SKM-1 (cell line): ENCODE measurements around the gene MBNL1.
A peak's percentile ranks its signal among the peaks of the same experiment; 100 is the strongest.

Experiments
- DNase-seq: peaks from one replicate; lab custom pipeline; 2025; ENCODE audit not compliant: unreplicated experiment; lab: John Stamatoyannopoulos, UW

MBNL1 gene

DNA sequence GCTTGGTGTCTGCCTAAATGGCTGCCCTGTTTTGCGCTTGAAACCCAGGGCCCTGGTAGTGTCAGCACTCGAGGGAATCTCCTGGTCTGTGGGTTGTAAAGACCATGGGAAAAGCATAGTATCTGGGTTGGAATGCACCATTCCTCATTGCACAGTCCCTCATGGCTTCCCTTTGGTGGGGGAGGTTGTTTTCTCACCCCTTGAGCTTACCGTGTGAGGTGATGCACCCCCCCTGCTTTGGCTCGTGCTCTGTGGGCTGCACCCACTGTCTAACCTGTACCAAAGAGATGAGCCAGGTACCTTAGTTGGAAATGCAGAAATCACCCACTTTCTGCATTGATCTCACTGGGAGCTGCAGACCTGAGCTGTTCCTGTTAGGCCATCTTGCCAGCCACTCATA lies 104.7 kb downstream of the MBNL1 start:
- no peak for DNase-seq

DNA sequence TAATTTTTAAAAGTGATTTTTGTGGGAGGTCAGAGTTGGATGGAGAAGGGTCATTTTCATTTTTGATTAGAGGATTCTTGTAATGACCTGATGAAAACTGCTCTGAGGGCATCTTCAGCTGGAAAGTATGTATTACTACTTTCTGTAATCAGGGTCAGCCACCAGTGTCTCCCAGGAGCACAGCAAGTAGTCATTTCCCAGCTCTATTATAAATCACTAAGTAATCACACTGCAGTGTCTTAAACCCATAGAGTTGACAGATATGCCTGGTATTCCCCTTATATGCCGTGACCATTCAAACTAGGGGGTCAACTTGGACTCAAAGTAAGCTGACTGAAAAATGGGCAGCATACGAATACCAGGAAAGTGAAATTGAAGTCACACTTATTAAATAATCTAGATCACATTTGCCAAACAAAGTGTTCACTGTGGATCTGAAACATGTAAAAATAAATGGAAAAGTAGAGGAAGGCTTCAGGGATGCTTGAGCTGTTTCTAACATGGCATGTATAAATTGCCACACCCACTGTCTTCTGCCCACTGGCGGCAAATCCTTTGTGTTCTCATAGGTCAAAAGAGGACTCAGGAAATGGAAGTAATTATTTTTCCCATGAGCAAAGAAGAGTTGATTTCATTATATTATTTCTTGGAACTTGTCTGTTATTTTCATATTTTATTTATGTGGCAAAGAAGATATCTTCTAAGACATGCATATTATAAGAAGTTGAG lies 105.7 kb downstream of the MBNL1 start:
- DNase-seq, result no peak

DNA sequence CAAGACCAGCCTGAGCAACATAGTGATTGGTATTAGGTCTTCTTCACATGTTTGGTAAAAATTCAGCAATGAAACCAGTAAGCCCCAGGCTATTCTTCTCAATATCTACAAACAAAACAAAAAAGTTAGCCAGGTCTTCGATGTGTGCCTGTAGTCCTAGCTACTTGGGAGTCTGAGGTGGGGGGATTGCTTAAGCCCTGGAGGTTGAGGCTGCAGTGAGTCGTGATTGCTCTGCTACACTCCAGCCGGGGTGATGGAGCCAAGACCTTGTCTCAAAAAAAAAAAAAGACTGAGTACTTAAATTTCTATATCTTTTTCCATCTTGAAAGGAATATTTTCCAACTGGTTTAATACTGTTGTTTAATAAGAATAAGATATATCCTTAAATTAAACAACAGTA lies 106.8 kb downstream of the MBNL1 start:
- no peak for DNase-seq

DNA sequence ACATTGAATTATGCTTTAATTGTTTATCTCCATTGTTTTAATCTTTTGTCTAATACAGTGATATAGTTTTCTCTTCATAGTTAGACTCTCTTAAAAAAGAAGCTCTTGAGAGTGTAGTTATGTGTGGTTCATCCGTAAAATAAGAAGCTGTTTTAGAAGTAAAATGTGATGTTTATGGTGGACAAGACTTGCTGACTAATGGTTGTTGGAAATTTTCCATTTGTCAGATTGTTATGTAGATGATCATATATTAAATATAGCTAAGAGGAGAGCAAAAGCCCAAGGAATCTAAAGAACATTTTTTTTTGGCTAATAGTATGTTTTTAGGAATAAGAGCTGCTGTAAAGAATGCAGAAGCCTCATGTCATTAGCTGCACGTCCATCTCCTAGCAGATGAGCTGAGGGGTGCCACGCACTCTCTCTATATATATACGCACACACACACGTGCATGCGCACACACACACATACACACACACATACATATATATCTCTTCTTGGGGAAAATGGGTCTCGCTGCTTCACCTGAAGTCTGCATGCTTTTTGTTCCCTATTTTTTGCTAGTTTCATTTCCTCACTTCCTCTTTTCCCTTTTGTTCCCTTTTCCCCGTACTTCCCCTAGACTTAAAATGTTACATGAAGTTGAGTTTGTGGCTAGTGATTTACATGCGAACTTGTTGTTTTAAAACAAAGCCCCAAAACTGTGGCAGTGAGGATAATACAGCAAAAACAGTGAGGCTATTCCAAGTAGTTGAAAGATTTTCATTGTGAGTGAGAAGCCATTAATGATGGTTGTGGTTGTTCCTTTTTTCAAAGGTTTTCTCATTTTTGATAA lies 107.8 kb downstream of the MBNL1 start:
- peak; percentile 97 for DNase-seq

DNA sequence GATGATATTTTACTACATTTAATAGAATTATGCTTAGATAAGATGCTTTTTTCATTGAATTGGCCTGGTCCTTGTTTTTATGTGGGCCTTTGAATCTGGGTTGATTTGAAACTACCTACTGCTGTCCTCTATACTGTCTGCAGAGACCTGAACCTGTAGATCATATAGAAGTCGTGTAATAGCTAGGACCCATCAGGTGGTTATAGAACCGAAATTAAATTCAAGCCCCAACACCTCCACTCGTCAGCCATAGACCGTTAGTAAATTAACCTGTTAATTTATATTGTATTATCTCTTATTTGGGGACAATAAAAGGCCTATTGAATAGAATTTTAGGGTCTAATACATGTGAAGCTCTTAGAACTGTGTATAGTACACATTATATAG lies 108.4 kb downstream of the MBNL1 start:
- DNase-seq, result no peak

DNA sequence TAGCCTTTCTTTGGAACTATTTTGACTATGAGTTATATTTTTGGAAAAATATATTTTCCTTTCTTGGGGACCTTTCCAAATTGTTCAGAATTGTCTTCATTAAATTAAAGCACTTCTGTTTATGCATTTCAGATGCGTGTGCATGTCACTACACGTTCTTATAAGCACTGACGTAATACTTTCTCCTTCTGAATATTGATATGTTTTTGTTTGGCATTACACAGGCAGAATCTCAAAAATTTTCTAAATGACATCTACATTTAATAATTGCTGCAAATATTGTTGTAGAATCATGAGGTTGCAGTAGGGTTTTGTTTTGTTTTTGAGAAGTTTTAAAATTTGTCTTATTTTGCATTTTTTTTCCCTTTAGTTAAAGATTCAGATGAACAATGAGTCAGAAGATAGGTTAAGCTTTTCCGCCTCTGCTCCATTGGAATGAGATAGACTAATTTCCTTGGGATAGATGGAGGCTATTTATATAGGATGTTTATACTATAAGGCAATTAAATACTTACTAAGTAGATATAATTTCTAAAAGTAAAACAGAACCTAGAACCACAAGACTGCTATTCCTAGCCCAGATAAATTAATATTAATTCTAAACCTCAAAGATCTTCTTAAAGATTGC lies 110.8 kb downstream of the MBNL1 start:
- DNase-seq, result no peak

DNA sequence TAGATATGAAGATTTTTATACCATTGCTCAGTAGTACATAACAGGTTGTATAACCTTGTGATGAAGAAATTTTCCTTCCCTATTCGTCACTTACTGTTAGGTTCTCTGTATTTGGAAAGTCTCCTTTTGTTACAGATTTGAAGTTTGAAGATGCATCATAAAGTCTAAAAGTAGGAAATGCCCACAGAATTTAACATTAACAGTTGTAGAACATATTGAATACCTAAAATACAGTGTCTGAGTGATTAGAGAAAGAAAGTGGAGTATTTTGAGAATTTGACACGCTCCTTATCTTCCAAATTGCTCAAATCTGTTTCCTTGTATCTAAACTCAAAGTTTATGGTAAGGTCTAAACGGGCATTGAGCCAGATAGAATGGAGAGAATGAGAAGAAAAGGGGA lies 111.3 kb downstream of the MBNL1 start:
- DNase-seq, result no peak

DNA sequence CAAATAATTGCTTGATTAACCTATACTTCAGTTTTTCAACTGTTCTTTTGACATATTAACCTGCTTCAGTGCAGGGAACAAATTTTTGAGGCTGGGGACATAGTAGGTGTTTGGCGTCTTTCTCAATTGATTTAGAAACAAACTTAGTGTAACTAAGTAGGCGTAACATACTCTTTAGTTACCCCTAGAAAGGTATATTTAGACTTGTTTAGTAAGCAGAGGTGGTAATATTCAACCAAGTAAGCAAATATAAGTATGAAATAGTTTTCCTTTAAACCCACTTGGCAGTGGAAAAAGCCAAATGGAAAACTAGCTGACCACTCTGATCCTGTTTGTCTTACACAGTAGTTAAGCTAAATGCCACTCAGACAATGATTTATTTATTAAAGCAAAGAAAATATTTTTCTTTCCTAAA lies 113.2 kb downstream of the MBNL1 start:
- no peak for DNase-seq

DNA sequence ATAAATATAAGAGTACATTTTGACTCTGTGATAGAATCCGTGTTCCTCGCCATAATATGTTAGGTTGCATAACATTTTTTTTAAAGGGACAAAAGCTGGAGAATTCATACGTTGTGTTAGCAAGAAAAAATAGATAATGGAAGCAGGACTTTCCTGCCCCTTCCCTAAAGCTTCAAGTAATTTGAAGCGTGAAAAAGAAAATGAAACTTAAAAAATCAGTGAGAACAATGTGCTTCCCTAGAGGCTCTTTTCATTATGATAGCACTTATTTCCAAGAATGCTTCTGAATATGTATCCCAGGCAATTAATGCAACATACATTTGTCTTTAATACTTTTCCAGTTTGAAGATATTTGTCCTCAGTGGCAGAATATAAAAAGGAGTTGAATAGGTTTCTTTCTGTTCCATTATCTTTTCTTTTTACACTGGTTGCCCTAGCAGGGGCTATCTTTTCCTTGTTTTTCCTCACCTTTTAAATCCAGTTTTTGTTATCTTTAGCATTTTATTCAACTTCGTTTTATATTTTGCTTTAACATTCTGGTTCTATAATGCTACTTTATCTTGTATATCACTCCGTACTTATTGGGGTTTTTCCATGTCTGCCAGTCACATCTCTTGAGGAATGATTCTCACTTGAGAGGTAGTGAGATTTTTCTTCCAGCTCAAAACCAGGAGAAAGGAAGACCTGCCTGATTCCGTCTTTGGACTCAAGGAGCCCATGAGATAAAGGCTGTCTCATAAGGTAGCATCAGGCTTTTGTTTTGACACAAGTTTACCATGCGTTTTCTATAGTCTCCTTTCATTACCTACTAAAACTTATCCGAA lies 113.8 kb downstream of the MBNL1 start:
- no peak for DNase-seq

DNA sequence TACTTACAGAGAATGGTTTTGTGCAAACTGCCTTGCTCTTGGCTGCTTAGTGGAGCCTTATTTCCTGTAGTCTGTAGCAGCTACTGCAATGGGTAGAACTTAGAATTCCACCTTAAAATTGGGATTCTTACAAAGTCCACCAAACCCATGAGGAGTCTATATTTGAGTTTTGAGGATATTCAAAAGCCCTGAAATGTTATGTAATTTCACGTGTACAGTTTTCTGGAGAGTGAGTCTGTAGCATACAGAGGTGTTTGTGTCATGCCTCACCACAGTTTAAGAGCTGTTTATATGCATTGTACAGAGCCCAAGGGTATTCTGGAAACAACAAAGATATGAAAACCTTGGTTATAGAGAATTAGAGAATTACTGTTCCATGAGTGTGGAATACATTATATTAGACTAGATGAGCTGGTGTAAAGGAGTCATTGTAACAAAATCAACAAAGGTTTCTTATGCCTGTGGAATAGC lies 114.4 kb downstream of the MBNL1 start:
- DNase-seq, result no peak

DNA sequence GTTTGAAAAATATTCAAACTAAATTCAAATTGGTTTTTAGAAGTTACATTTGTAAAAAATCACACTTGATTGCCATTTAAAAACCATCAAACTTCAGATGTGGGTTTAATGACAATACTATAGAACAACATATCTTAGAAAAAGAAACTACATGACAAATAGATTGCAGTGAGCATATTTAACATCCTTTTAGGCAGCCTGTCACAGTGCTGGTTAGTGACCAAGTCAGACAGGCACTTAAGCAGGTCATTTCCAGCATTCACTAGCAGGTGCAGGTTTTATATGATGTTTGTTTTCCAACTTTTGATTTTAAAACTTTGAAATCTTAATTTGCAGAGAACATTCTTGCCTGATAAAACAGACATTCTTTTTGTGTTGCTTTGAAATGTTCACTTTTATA lies 115.7 kb downstream of the MBNL1 start:
- no peak for DNase-seq

DNA sequence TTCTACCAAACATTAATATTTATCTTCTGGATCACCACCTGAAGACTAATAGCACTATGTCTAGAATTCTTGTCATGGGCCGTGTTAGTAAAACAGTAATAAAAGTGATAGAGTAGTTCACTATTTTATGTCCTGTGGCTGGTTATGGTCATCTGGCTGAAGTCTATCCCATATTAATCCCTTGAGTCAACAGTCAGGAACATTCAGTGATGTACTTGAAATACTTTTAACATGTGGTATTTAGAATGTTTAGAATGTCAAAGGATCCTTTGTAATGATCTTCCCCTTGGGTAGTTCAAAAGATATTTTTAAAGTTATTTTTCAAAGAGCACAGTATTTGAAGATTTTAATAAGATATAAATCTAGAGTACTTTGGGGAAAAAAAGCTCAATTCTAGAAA lies 117.0 kb downstream of the MBNL1 start:
- no peak for DNase-seq

DNA sequence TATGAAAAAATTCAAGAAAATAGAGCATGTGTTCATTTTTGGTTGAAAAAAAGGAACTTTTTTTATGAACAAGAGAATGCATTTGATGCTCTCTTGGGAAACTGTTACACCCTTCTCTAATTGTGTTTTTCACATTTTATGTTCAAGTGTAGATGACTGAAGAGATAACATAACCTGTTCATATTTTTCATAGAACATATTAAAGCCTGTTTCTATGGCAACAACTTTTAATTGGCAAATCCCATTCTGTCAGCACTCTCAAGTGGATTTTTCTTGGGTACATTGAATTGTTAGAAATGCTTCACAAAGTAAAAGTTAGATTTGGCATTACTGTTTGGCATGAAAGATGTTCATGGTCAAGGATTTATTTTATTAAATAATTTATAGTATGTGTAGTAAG lies 117.5 kb downstream of the MBNL1 start:
- DNase-seq, result no peak

DNA sequence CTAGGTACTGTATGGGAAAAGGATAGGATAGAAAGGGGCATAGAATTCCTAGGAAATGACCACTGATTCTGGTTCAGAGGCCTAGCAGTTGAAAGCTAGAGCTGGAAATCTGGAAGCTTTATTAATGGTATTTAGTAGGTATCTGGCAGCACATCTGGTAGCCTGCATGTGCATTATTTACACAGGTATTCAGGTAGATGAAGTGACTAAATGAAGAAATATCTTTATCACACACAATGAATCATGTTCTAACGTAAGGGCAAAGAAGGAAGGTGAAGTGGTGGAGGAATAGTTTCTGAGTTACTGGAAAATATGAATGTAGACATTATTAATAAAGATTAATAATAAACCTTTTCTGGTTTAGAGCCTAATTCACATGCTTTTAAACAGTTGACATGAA lies 119.9 kb downstream of the MBNL1 start:
- DNase-seq, result no peak

DNA sequence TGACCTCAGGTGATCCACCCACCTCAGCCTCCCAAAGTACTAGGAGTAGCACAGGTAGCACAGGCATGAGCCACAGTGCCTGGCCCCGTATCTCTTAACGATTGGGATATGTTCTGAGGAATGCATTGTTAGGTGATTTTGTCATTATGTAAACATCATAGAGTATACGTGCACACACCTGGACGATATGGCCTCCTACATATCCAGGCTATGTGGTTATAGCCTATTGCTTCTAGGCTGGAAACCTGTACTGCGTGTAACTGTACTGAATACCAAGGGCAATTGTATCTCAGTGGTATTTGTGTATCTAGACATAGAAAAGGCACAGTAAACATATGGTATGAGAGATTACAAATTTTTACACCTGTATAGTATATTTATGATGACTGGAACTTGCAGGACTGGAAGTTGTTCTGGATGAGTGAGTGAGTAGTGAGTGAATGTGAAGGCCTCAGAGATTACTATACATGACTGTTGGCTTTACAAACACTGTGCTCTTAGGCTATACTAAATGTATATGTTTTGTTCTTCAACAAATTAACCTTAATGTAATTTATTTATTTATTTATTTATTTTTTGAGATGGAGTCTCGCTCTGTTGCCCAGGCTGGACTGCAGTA lies 120.7 kb downstream of the MBNL1 start:
- DNase-seq, result no peak

DNA sequence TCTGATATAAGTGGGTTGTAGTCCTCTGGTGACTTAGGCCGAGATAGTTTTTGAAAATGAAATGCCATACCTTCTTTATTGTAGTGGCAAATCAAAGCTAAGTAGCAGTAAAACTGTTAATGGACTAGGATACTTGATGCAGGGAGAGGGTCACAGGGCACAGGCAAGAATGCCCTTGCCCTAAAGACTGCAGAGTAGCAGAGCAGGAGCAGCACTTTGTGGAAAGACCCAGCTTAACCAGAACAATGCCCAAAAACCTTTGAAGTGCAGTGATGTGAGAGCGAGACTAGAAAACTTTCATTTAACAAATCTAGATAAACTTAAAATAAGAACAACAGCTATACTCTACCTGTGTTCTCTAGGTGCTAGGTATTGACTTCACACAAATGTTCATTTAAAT lies 121.9 kb downstream of the MBNL1 start:
- no peak for DNase-seq

DNA sequence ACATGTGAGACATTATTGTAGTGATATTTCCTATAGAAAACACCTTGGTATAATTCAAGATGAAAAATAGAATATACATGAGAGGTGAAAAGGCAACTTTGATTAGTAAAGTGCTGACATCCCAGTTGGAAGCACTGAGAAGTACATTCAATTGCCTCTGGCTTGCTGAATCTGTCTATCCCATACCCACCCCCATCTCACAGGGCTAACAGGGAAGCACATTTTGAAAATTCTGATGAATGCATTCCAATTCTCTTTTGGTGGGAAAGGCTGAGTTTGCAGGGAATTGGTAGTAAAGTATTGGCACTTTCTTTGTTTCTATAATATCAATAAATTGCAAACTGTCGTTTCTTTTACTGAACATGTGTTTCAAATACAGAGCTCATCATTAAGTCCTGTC lies 122.9 kb downstream of the MBNL1 start:
- DNase-seq, result no peak

DNA sequence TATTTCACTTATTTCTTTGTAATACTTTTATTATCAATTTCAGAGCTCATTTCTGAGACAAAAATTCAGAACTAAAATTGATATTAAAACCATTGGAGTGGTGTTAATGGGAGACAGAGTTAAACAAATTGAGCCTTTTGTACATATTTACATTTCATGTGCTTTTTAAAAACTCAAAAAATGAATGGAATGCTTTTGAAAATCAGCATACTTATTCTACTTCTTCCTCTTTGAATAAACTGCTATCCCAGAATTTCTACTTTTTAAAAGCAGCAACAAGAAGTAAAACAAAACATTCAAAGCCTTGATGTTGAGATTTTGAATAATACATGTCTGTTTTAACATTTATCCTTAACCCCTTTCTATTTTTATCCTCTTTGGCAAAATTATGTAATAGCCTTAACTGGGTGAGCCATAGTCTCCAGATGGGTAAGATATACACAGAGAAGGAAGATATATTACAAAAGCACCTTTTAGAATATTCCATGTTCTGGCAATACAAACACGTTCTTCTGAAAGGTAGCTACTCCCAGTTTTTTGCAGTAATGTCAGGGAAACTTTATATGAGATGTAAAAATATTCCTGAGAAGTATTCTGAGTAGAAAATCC lies 123.6 kb downstream of the MBNL1 start:
- DNase-seq, result no peak

DNA sequence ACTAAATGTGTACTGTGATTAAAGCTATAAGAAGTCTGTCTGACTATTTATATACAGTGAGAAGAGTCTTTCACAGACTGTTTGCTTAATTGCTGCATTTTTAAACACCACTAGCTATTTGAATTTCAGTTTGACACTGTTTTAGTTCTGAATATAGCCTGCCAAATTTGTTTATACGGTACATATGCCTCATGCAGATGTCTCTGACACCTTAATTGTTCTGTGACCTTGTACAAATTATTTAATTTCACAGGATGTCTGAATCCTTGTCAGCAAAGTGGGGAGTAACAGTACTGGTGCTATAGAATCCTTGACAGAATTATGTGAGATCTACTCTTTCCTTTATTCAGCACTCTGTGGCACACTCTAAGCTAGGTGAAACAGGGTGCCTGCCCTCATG lies 125.5 kb downstream of the MBNL1 start:
- DNase-seq, result no peak

DNA sequence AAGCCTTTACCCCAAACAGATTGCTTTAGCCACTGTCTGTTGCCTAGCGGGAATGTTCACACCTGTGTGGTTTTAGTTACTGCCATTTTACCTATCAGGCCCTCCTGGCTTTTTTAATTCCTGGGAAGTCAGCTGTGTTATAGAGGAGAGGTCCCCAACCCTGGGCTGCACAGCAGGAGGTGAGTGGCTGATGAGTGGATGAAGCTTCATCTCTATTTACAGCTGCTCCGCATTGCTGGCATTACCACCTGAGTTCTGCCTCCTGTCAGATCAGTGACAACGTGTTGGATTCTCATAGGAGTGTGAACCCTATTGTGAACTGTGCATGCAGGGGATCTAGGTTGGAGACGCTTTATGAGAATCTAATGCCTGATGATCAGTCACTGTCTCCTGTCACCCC lies 127.0 kb downstream of the MBNL1 start:
- no peak for DNase-seq
